GM12865 (cell line): ENCODE measurements around the gene RAET1G.
"Not testable (repeated sequence)": the region's sequence is repeated elsewhere in the genome, so short reads cannot be mapped to it uniquely, and the experiment has no call there.

Source experiments
- DNase-seq: peaks from one replicate; pipeline ENCODE4 v3.0.0; 2010; ENCODE audit warnings: low read depth
- H3K4me3 ChIP-seq: 2 replicates; pipeline ENCODE4 v1.5.1; 2011; ENCODE audit warnings: mild to moderate bottlenecking, low read depth, low read length, control low read depth
- TF ChIP-seq, protein P1 (sequence below): IDR thresholded peaks from 2 replicates; pipeline ENCODE4 v1.5.1; 2011; ENCODE audit warnings: low read length, control low read depth, low read depth, inconsistent platforms; ENCODE audit not compliant: insufficient read depth; ENCODE audit errors: missing control alignments

Gene RAET1G

GRCh38 chr6:149921361-149921760 lies 1.6 kb downstream of the RAET1G start:
- H3K4me3 ChIP-seq = no peak overlapping the region
- no peak for DNase-seq
- TF ChIP-seq, protein P1, sequence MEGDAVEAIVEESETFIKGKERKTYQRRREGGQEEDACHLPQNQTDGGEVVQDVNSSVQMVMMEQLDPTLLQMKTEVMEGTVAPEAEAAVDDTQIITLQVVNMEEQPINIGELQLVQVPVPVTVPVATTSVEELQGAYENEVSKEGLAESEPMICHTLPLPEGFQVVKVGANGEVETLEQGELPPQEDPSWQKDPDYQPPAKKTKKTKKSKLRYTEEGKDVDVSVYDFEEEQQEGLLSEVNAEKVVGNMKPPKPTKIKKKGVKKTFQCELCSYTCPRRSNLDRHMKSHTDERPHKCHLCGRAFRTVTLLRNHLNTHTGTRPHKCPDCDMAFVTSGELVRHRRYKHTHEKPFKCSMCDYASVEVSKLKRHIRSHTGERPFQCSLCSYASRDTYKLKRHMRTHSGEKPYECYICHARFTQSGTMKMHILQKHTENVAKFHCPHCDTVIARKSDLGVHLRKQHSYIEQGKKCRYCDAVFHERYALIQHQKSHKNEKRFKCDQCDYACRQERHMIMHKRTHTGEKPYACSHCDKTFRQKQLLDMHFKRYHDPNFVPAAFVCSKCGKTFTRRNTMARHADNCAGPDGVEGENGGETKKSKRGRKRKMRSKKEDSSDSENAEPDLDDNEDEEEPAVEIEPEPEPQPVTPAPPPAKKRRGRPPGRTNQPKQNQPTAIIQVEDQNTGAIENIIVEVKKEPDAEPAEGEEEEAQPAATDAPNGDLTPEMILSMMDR = no peak

DNA sequence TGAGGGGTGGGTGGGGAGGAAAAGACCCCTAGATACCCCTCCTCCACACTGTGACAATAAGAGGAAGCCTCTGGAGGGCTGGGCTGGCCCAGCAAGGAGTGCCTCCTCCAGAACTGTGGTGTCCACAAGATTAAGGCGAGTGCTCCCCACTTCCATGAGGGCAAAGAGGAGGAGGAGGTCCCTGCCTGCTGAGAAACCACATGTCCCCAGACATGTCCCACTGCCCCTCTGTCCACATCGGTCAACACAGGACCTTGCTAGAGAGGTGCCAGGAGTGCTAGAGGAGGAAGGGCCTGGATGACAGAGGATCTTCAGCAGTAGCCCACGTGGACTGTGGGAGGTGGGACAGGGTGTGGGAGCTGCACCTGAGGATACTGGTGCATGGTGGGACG lies 3.1 kb downstream of the RAET1G start:
- TF ChIP-seq, protein P1 = no peak
- DNase-seq = no peak
- H3K4me3 ChIP-seq = no peak overlapping the region

DNA sequence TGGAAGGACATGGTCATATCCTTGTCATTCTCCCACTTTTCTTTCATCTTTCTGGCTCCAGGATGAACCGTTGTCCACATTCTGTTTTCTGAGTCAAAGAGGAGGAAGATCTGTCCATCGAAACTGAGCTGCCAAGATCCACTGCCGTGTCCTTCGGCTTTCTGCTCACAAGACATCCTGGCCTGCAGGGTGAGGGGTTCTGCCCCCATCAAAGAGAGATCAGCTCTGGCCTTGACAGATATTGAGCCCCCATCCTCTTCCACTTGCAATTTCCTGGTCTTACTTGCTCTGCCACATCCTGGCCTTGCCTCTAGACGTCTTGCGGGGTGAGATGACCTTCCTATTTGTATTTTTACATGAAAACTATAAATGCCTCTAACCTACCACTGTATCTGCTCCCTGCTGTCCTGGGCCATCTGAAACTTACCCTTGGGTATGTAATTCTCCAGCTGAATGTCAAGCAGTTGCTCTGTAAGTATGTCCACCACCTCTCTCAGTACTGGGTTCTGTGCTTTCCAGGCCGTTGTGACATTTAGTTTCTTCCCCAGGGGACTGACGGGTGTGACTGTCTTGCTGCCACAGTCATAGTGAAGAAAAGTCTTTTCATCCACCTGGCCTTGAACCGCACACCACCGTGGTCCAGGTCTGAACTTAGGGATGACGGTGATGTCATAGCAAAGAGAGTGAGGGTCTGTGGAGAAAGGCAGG lies 3.6 kb downstream of the RAET1G start:
- not testable (repeated sequence) for DNase-seq, H3K4me3 ChIP-seq

DNA sequence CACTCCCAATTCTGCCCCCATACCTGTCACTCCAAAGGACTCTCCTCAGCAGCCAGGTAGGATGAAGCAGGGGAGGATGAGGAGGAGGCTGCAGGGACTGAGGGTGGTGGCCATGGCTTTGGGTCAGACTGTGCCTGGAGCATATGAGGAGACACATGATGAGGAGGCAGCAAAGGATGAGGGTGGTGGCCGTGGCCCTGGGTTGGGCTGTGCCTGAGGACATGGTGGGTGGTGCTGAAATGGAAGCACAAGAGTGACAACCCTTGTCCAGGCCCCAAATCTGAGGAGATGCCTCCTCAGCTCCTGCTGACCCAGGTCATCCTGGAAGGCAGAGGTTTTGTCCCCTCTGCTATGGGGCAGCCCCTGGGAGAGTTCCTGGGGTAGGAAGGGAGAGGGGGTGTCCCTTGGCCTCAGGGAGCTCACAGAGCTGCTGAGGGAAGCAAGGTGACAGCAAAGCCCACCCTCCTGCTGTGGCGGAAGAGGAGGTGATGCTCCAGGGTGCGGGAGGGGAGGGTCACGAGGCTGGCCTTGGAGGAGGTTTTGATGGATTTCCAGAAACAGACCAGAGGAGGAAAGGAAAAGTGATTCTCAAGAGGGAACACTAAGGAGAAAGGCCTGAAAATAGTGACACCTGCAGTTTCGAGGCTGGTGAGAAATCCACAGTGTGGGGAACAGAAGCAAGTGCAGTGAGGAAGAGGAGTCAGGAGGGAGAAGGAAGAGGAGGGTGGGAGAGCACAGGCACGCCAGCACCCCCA lies 4.6 kb downstream of the RAET1G start:
- no peak overlapping the region for H3K4me3 ChIP-seq
- no peak for DNase-seq
- TF ChIP-seq, protein P1 = no peak

DNA sequence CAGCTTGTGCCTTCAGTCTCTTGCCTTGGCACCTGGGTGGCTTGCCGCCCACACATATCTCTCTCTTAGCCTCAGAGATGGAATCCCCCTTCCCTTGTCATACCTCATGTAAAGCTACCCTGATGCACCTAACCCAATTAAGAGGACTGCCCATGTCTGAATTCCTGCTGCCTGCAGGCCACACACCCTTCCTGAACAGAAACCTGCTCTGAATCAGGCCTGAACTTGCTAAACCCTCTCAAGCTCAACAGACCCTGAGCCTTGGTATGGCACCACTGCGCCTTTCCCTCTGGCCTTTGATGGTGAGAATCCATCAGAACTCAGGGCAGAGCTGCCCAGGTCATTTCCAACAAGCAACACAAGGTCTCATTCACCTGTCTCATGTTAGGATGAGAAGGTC lies 5.2 kb downstream of the RAET1G start:
- DNase-seq = no peak
- TF ChIP-seq, protein P1 = no peak

DNA sequence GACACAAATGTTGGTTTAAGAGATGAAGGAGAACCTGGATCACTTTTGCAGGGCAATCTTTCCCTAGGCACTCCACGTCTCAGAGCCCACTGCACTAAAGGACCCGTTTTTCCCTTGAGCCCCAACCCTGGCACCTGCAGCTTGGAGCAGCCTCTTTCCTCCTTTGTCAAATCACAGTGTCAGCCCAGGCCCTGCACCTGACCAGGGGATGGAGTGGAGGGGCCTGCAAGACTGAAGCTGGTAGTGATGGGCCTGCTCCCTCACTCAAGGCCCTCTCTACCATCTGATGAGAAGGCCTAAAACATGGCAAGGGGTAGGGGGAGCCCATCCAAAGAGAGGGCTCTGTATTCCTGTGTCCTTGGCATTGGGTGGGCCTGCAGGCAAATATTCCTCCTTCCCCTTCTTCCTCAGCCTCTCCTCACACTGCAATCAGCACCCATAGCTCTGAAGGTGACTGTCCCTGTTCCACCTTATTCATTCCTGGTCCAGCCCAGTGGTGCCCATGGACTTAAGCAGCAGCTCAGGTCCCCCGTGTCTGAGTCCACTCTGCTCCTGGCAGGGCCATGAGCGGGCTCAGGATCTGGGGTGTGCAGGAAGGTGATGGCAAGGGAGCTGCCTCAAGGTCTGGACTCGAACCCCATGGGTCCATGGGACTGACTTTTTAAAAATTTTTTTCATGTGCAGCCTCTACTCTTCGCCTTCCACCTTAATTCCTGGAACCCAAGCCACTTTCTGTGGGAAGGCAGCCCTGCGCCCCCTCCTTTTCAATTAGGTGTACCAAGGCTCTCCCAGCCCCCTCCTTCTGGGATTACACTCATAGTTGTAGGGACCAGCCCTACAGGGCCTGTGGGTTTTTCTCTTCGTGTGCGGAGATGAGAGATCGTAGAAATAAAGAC lies 6.7 kb downstream of the RAET1G start:
- H3K4me3 ChIP-seq = no peak overlapping the region
- DNase-seq = no peak
- TF ChIP-seq, protein P1 = no peak

More for the DNA sequence above, 5.2 kb downstream of the RAET1G start:
- no peak overlapping the region for H3K4me3 ChIP-seq
